ENCODE results near the gene HYAL1.
A peak's percentile ranks its signal among the peaks of the same experiment; 100 is the strongest.
"Not testable (repeated sequence)": the region's sequence is repeated elsewhere in the genome, so short reads cannot be mapped to it uniquely, and the experiment has no call there.

HYAL1 gene

DNA sequence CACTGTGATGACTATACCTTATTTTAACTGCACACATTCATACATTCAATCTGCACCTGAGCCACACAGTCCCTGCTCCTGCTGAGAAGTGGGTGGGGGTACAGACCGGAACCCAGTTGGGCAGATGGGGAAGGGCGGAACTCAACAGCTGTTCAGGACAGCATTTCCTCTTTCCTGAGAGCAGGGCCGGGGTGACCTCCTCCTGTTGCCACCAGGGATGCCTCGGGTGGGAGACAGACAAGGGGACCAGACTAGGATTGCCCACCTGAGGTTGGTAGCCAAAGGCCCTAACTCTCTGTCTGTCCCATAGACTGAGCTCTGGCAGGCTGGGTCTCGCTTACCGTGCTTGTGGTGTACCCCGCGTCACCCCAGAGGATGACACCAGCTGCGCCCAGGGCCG is 15.2 kb upstream of the HYAL1 start:
- no peak for DNase-seq (ENCODE audit: low read depth)

DNA sequence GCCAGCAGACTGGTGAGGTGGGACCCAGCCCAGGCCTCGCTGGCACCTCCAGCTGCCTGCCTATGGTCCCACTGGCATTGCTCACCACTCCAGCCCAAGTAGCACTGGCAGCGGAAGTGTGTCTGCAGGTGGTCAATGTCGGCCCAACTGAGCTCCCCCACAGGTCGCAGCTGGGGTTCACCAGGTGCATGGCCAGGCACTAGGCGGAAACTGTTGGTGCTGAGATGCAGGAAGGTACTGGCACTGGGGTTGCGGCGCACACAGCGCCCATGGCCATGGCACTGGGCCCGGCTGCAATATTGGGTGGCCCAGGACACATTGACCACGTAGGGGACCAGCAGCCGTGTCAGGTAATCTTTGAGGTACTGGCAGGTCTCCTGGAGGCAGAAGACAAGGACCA is 14.8 kb upstream of the HYAL1 start:
- no peak for DNase-seq (ENCODE audit: low read depth)

DNA sequence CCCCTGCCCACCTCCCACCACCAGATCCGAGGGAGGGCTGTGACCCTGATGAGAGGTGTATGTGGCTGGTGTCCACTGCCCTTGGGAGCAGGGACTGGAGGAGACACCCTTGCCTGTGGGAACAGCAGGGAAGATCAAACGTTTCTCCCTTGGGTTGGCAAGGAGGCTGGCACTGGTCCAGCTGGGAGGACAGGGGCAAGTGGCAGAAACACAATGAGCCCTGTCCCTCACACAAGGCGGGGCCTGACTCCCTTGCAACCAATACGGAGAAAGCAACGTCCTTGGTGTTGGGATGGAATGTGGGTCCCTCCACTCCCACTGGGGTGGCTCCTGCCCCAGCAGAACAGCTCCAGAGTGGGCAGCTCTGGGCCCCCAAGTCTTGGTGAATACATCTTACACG is 13.9 kb upstream of the HYAL1 start:
- no peak for DNase-seq (ENCODE audit: low read depth)

DNA sequence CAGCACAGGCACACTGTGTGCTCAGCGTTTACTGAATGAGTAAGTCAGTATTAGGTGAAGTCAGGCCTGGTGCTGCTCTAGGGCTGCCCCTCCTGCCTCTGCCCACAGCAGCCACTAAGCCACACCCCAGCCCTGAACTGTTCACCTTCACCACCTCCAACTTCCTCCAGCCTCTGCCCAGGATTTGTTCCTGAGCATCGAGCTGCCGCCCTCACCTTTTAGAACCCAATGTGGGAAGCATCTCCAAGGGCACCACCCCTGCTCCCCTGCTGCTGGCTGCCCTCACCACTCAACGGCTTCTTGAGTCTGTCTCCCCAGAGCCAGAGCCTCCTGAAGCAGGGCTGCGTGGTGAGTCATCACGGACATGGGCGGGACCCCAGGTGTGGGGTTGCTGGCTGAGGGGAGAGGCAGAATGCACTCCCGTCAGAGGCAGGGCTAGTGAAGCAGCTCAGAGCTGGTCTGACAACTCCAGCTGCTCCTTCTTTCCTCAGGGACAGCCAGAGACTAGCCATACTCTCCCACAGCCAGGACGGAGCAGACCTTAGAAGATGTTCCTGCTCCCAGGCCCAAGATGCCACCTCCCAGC is 13.4 kb upstream of the HYAL1 start:
- peak; percentile 62 for DNase-seq (ENCODE audit: low read depth)

DNA sequence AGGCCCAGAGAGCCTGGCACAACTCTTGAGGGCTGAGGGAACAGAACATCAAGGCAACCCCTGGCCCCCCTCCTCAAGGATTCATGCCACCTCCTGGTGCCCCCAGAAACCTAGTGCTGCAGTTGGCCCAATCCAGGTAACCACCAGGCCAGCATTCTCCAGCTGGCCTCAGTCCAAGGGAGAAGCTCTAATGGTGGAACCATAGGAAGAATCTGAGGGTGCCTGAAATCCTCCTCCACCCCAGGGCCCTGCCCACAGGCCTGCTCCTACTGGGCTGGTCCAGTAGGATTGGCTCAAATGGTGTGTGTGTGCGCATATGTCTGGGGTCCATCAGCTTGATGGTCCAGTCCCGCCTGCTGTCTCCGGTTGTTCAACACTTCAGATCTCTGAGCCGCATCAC is 11.4 kb upstream of the HYAL1 start:
- no peak for DNase-seq (ENCODE audit: low read depth)

DNA sequence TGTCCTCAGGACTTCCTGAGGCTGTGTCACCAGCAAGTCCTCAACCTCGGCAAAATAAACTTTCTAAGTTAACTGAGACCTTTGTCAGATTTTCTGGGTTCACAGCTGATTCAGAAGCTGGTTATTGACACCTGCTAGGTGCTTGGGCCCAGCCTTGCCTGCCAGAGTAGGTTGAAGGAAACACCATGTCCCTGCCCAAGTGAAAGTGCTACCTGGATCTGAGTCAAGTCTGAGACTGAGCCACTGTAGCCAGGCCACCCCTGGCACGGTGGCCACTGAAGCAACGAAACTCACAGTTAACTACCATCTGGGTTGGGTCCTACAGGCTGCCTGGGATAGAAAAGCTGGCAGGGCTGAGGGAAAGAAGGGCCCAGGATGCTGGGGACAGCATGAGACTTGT is 11.0 kb upstream of the HYAL1 start:
- DNase-seq (ENCODE audit: low read depth) = no peak

DNA sequence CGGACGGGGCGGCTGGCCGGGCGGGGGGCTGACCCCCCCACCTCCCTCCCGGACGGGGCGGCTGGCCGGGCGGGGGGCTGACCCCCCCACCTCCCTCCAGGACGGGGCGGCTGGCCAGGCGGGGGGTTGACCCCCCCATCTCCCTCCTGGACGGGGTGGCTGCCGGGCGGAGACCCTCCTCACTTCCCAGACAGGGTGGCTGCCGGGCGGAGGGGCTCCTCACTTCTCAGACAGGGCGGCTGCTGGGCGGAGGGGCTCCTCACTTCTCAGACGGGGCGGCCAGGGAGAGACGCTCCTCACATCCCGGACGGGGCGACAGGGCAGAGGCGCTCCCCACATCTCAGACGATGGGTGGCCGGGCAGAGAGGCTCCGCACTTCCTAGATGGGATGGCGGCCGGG is 8.7 kb upstream of the HYAL1 start:
- DNase-seq (ENCODE audit: low read depth) = not testable (repeated sequence)

DNA sequence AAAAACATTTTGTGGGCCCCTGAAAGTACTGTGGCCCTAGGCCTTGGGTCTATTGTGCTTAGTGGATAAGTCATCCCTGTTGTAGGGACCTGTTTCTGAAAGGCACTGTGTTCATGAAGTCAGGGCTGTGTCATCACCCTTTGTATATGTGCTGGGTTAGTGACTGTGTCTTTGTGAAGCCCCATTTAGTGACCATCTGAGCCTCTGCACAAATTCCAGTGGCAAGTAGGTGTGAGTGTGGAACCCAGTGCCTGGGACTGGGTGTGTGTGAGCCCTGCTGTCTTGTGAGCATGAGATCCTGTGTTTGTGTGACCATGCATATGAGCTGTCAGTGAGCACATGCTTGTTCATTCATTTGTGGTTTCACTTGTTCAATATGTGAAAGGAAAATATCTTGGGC is 1.2 kb upstream of the HYAL1 start:
- DNase-seq (ENCODE audit: low read depth) = no peak

DNA sequence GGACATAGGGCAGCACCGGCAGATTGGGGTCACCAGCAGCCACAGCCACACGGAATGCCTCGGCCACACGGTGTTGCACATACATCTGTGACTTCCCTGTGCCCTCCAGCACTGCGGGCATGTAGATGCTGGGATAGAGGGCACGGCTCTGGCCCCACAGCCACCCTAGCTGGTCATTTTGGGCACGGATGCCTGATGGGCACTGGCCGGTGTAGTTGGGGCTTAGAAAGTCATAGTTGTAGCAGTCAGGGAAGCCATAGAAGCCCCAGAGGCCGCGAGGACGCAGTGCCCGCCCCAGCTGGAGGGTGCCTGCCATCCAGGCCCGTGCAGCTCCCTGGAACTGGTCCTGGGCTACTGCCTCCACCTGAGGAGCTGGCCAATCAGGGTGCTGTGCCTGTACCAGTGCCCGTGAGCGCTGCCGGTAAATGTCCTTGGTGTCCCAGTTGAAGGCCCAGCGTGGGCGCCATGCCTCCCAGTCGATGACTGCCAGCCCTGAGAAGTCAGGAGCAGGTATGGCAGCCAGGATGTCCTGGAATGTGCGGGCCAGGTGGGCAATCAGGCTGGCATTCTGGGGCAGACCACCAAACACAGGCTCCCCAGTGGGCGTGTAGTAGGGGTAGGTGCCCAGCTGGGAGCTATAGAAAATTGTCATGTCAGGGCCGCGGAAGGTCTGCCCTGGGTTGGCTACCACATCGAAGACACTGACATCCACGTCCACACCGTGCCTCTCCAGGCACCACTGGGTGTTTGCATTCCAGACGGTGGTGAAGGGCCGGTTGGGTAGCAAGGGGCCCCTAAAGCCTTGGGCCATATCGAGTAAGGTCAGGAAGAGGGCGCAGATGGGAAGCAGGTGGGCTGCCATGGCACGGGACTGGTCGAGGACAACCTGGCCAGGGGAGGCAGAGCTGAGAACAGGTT is 1.0 kb downstream of the HYAL1 start:
- no peak for DNase-seq (ENCODE audit: low read depth)

DNA sequence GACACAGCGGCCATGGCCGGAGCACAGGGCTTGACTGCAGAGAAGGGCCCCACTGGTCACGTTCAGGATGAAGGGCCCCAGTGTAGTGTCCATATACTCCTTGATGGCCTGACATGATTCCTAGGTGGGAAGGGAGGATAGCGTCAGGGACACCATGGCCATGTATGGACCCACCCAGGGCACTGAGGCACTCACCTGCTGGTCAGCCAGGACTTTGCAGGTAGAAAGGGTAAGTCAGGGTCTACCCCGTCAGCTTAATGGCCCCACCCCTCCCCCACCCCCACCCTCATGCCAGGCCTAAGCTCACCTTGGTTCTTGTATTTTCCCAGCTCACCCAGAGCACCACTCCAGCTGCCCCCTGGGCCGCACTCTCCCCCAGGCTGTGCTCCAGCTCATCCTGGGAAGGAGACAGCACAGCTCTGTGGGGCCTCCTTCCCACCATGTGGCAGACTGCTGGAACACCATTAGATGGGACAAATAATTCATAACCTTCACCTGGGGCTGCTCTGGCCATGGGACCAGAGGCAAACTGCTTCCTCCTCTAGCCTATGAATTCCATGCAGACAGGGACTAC is 2.6 kb downstream of the HYAL1 start:
- DNase-seq (ENCODE audit: low read depth) = no peak

DNA sequence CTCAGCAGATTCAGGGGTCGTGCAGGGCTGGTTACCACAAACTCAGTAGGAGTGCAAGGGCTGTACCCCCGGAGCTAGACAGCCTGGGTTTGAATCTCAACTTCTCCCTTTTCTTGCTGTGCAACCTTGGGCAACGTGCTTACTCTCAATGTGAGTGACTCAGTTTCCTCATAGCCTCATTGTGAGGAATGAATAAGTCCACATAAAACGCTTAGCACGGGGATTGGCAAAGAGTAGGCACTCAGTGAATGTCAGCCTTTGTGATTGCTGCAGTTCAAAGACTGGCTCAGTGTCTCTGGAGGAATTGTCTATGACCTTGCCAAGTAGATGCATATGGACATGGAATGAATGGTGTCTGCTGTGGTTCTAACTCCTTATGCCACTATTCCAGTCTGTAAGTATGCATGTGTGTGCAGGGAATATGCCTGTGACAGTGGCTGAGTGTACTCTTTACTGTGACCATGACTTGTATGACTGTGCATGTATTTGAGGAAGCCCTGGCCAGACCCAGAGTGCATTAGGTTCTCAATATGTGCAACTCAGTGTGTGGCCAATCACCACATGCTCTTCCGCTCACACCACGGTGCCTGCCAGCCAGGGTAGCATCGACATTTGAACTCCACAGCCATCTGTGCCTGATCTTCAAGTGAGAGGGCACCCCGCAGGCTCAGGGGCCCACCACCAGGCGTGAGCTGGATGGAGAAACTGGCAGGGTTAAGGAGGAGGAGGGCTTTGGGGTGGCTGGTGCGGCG is 3.3 kb downstream of the HYAL1 start:
- peak; percentile 64 for DNase-seq (ENCODE audit: low read depth)

DNA sequence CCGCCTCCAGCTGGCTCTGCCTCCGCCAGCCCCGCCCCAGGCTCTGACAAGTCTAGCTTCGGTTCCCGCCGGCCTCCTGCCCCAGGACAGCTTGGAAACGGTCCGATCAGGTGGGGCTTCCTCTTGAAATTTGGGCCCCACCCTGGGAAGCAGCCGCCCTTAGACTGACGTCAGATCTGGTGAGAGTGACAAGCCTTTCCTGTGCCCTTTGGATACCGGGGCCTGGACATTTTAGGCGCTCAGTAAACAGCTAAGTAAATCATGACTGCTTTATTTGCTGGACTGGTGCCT is 3.8 kb downstream of the HYAL1 start:
- no peak for DNase-seq (ENCODE audit: low read depth)

DNA sequence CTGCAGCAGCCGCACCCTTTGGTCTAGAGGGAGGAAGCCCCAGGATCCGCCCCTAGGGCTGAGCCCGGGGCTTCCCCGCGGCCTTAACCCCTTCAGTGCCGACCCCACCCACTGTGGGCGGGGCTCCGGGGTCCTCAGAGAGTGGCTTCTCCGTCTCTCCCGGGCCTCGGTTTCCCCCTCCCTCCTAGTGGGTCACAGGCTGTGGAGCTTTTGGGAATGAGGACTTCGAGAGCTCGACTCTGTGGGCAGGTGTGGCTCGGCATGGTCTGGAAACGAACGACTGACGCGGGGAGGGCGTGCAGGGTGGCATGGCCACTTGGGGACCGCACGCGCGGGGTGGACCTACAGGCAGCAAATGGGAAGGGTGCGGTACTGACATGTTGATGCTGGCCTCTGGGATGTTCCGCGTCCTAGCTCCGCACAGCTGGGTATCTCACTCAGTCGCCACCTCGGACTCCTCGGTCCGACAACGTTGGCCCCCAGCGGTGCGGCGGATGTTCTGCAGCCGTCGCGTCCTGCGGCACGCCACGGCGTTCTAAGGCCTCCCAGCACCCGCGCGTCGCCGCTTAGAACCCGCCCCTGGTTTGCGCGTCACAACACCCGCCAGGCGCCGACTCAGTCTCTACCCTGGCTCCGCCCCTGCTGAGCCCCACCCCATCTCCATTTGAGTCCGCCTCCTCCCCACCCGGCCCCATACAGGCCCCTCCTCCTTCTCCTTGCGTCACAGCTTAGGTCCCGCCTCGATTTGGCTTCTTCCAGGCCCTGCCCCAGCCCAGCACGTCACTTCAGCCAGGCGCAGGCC is 4.3 kb downstream of the HYAL1 start, which contains the start of the genes HYAL3 and NAA80:
Gene HYAL3 (minus strand): TSS at position 570 of the 802 bp plus-strand sequence. CDS start 3,803 bp downstream, outside the sequence.
Gene NAA80 (minus strand): TSS at position 570 of the 802 bp plus-strand sequence. CDS start 1,942 bp downstream, outside the sequence.
- DNase-seq (ENCODE audit: low read depth) = peak; percentile 100

DNA sequence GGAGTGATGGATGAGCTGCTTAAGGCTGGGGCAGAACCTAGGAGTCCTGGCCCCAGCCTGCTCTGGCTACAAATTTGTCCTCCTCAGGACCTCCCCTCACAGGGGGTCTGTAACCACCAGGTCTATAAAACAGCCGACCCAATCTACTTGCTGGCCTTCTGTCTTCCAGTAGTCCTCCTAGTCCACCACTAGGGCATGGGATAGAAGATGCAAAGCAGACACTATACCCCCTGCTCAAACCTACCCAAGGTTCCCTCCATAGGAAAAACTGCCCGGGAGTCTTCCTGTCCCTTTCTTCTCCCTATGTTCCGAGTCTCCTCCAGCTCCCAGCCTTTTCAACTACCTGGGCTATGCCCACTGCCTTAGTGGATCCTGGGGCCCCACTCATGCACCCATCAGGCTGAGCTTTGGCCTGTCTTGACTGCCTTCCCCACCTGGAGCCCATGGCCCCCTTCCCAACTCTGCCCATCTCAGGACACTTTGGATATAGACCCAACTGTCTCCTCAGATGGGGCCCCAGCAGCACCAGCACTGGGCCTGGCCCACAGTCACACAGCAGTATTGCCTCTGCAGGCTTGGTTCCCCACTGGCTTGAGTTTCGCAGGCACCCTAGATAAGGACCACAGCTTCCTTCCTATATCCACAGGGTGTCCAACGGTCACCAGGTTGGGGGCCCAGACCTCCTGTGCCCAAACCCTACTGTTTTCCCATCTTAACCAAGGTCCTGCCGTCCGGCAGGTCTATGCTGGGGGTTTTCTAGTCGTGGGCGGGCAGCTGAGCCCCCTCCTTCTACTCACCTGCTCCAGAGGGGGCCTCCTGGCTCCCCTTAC is 5.3 kb downstream of the HYAL1 start:
- DNase-seq (ENCODE audit: low read depth) = no peak

DNA sequence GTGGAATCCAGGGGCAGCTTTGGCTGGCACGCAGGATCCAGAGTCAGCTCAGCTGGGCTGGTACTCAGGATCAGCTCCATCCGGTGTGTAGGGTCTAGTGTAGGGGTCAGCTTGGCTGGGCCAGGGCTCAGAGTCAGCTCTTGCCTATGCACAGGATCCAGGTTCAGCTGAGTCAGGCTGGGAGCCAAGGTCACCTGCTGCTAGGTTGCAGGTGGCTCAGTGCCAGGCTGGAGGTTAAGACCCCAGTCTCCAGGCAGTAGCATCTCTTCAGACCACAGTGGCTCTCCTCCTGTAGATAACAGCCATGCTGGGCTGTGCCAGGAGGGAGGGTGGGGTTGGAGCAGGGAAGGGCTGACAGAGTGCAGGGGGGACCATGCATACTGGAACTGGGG is 6.0 kb downstream of the HYAL1 start:
- DNase-seq (ENCODE audit: low read depth) = no peak

DNA sequence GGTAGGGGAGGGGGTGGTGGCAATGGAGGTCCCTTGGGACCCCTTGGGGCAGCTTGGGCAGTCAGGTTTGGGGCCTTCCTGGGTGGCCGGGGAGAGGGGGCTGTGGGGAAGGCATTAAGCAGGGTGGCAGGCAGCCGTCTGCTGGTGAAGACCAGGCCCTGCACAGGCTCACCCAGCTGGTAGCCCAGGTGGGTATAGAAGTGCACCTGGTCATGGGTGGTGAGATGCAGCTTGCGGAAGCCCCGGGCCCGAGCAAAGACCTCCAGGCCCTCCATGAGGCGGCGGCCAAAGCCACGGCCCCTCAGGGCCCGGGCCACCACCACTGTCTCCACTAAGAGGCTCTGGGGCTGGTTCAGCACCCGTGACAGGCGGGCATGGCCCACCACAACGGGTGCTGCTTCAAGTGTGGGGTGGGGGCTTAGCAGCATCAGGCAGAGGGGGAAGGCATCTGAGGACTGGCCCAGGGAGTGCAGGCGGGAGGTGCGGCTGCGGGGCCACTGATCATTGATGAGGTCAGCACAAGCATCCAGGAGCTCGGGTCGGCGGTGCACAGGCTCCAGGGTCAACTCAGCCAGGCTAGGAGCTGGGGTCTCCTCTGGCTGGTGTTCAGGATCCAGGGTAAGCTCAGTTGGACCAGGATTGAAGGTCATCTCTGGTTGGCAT is 6.5 kb downstream of the HYAL1 start:
- no peak for DNase-seq (ENCODE audit: low read depth)

DNA sequence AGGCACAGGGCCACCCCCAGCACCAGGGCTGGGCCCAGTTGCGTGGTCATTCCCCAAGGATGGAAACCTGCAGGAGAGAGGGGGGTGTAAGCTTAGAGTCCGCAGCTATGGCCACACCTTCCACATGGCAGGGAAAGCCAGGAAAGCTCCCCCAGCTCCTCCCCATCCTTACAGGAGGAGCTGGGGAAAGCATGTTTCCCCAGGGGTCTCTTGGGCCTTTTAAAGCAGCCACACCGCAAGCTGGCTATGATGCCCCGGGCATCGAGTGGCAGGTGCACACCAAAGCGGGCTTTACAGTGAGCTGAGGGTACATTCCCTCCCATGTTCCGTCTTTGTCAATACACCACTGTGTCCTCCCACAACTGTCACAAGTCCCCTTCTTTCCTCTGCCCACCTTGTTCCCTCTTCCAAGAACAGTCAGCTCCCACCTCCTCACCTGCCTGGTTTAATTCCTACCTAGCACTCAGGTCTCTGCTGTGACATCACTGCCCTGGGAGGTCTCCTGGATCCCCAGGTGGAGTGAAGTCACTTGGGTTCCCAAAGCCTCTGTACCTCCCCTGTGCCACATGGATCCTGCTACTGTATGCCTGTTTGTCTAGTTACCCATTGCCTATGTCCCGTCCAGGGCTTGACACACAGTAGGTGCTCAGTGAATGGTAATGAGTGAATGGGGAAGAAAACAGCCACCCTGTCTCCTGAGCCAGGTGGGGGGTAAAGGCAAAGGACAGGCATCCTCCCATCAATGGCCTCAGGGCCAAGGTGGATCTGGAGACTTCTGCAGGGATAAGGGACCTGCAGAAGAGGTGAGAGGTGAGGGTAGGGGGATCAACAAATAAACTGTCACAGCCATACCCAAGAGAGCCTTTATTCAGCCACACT is 7.6 kb downstream of the HYAL1 start:
- no peak for DNase-seq (ENCODE audit: low read depth)

DNA sequence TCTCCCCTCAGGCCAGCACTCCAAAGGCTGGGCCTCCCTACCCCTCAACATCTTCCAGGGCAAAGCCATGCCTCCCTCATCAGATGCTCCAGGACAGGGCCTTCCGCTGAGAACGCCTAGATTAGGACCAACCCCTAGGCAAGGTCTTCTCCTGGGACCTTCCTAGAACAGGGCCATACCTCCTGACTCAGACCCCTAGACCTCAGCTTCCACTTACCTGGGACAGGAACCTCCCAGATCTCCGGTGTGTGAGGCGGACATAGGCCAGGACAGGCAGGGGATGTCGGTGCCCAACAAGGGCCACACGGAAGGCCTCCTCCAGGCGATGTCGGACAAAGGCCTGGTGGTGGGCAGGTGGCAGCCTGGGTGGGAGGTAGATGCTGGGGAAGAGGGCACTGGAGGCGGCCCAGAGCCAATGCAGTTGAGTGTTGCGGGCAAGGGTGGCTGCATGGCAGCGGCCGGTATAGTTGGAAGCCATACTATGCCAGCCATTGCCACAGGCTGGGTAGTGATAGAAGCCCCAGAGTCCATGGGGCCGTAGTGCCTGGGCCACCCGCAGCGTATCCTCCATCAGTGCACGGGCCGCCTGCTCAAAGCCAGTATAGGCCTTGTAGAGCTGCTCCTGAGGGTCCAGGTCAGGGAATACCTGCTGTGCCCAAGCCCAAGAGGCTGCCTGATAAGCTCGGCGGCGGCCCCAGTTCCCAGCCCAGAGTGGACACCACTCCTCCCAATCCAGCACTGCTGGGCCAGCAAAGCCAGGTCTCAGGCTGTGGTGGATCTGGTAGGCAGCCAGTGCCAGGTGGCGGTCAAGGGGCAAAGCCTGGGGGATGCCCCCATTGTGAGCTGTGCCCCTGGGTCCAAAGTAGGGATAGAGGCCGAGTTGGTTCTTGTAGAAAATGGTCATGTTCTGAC is 8.6 kb downstream of the HYAL1 start:
- DNase-seq (ENCODE audit: low read depth) = no peak
